GM18951 (cell line): ENCODE data around the gene BAIAP2.
"Not testable (repeated sequence)": the region's sequence is repeated elsewhere in the genome, so short reads cannot be mapped to it uniquely, and the experiment has no call there.

Experiments used
- POLR2A ChIP-seq: IDR thresholded peaks from 4 replicates; pipeline ENCODE4 v1.6.1; 2011; ENCODE audit warnings: mild to moderate bottlenecking; ENCODE audit not compliant: insufficient read length, insufficient read depth; ENCODE audit errors: extremely low read depth
- in situ Hi-C: fragments of 300-500 bp; cut with MboI; formaldehyde crosslinking; loops from one replicate; pipeline ENCODE4 v1.12.0; 2022; ENCODE audit warnings: low sequenced_read_pairs, mixed read lengths, inconsistent platforms; ENCODE audit not compliant: unreplicated experiment

Gene BAIAP2

DNA sequence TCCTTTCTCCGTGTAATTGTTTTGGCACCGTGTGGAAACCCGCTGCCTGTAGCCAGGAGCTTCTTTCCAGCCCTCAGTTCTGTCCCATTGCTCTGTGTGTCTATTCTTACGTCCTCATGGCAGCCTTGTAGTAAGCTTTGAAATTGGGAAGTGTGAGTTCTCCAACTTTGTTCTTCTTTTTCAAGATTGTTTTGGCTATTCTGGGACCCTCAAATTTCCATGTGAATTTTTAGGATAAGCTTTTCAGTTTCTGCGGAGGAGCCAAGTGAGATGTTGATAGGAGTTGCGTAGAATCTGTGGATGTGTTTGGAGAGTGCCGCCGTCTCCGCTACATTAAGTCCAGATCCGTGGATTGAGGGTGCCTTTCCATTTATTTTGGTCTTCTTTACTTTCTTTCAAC is 28.1 kb upstream of the BAIAP2 start:
- no peak for TF ChIP-seq POLR2A
- in situ Hi-C loops = no loop called here

- in situ Hi-C loops = no loop called here
- TF ChIP-seq POLR2A = no peak
These were observed 26.8 kb upstream of the BAIAP2 start for GRCh38 chr17:81008140-81008539.

DNA sequence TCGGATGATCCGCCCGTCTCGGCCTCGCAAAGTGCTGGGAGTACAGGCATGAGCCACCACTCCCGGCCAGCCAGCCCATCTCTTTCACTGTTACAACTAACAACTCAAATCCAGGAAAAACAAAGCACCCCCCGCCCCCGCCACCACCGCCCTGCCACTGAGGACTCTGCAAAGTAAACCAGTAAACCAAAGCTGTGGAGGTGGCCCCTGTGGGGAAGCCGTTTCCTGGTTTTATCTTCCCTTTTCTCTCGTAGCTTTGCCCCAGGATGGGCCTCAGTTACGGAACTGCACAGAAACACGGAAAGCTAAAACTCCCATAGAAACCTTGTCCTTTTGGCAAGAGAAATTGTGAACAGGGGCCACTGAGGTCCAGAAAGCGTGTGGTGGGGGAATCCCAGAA is 25.8 kb upstream of the BAIAP2 start:
- no peak for TF ChIP-seq POLR2A
- in situ Hi-C loops = no loop called here

GRCh38 chr17:81010935-81011334 is 24.0 kb upstream of the BAIAP2 start:
- no peak for TF ChIP-seq POLR2A
- in situ Hi-C loops = no loop called here

GRCh38 chr17:81011951-81012350 is 23.0 kb upstream of the BAIAP2 start:
- no peak for TF ChIP-seq POLR2A
- in situ Hi-C loops = no loop called here

DNA sequence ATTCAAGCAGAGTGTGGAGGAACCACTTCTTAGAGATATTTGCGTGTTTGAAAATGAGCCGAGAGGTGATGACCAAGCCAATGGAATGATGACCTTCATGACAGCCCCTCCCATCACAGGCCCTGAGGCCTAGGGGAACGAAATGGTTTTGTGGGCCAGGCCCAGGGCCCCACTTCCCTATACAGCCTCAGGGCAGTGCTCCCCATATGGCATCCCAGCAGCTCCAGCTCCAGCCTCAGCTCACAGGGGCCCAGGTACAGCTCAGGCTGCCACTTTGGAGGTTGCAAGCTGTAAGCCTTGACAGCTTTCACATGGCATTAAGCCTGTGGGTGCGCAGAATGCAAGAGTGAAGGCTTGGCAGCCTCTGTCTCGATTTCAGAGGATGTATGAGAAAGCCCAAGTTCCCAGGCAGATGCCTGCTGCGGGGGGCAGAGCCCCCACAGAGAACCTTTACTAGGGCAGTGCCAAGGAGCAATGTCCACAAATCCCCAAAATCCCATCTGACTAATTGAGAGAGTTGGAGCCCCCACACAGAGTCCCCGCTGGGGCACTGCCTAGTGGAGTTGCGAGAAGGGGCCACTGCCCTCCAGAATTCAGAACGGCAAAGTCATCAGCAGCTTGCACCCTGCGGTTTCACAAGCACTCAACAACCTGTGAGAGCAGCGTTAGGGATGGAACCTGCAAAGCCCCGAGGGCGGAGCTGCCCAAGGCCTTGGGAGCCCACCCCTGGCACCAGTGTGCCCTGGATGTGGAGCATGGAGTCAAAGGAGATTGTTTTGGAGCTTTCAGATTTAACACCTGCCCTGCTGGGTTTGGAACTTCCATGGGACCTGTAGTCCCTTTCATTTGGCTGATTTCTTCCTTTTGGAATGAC is 22.1 kb upstream of the BAIAP2 start:
- in situ Hi-C loops = no loop called here
- TF ChIP-seq POLR2A = no peak

DNA sequence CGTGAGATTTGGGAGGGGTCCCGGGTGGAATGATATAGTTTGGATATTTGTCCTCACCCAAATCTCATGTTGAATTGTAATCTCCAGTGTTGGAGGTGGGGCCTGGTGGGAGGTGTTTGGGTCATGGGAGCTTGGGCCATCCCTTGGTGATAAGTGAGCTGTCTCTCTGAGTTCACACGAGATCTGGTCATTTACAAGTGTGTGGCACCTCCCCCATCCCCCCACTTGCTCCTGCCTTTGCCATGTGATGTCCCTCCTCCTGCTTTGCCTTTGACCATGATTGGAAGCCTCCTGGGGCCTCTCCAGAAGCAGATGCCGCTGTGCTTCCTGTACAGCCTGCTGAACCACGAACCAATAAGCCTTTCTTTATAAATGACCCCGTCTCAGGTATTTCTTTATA is 21.3 kb upstream of the BAIAP2 start:
- no peak for TF ChIP-seq POLR2A
- in situ Hi-C loops = no loop called here

GRCh38 chr17:81015136-81015535 is 19.8 kb upstream of the BAIAP2 start:
- TF ChIP-seq POLR2A = no peak
- in situ Hi-C loops = no loop called here

DNA sequence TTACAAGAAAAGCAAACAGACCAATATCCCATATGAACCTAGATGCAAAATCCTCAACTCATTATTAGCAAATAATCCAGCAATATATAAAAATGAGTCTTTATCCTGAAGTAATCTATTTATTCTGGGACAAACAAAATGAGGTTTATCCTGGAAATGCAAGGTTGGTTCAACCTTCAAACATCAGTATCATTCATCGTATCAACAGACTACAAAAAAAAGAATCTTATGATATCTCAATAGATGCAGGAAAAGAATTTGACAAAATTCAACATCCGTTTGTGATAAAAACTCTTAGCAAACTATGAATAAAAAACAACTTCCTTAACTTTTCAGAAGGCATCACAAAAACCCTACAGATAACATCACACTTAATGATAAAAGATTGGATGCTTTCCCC is 18.4 kb upstream of the BAIAP2 start:
- in situ Hi-C loops = no loop called here
- no peak for TF ChIP-seq POLR2A

- in situ Hi-C loops = not testable (repeated sequence)
These were observed 17.6 kb upstream of the BAIAP2 start for GRCh38 chr17:81017330-81017729.

DNA sequence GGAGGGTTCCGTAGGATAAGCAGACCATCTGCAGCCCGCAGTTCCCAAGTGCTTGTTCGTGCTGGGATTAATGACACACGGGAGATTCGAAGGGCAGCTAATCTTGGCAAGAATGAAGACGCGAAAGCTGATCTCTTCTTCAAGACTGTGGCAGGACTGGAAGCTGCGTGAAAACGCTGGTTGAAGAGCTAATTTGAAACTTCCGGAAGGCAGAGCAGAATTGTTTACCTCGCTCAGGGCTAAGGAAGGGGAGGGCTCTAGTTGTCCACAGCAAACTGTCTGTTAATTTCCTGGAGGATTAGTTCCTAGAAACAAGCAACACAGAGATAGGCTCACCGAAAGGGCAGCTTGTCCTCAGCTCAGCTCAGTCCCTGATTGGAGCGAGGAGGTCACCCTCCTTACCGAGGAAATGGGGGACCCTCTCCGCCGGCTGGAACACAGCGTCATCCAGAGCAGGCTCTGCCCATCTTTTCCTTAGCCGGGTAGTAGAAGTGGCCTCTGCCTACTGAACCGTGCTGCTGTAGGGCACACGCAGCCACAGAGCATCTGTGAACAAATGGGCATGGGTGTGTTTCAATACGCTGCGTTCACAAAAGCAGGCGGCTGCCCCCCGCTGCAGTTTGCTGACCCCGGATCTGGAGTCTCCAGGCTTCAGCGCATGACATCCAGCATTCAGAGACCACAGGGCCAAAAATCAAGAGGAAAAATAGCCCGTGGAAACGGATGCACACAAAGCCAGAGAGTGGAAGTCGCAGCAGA is 16.7 kb upstream of the BAIAP2 start:
- peak; percentile 21 for TF ChIP-seq POLR2A
- in situ Hi-C loops = no loop called here

GRCh38 chr17:81019563-81020442 is 15.1 kb upstream of the BAIAP2 start:
- in situ Hi-C loops = no loop called here
- no peak for TF ChIP-seq POLR2A

GRCh38 chr17:81020443-81020766 is 14.5 kb upstream of the BAIAP2 start:
- in situ Hi-C loops = no loop called here
- no peak for TF ChIP-seq POLR2A

DNA sequence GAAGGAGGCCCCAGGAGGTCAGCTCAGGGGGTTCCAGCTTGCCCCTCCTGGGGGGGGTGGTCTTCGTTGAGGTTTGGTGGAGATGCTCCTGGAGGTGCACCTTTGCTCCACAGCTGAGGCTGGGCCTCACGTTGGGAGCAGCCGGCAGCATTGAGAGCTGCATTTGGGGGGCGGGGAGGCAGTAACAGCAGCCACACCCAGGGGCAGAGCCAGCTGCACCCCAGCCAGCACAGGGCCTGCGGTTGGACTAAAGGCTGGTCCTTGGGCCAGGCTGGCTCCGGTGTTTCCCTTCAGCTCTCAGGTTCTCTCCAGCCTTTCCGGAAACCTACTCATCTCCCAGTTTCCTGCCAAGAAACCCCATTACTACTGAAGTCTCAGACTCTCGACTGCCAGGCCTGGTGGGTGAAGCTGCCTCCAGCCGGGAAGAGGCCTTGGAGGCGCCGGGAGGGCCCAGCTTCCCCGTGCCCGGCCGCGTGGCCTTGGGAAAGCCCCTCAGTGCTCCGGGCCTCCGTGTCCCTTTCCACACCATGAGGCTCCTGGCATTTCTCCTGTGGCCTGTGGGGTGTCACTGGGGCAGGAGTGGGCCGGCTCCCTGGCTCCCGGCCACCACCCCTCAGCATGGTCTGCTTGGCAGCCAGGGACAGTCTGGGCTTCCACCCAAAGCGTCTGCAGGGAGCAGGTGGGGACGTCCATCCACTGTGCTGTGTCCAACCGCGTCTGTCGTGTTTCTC is 14.0 kb upstream of the BAIAP2 start:
- no peak for TF ChIP-seq POLR2A

More for the DNA sequence above, 14.0 kb upstream of the BAIAP2 start:
- in situ Hi-C loops = no loop called here
